Measurements from ENCODE around the gene VAMP8.
"Not testable (repeated sequence)": the region's sequence is repeated elsewhere in the genome, so short reads cannot be mapped to it uniquely, and the experiment has no call there.

The VAMP8 gene

DNA sequence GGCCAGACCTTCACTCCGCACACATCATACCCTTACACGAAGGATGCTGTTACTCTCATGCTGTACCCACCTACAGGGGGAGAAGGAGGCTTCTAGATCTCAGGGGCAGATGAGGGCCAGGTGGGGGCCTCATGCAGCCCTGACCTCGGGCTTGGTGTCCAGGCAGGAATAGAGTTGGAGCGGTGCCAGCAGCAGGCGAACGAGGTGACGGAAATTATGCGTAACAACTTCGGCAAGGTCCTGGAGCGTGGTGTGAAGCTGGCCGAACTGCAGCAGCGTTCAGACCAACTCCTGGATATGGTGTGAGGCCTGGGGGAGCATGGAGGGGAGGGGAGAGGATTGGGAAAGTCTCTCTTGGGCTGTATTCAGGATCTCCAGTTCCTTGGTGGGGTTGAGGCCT lies 14.2 kb downstream of the VAMP8 start:
- Histone ChIP-seq H3K36me3 (ENCODE audit: control insufficient read depth in 2 of 2, insufficient read depth in 2 of 2, low read length in 2 of 2) (peaks cover 0 to under 1% of the 10 kb centered on the region in 2 donors), H3K4me1 (ENCODE audit: control insufficient read depth, insufficient read depth, low read length) (peaks cover 45% of the 10 kb centered on the region), H3K27ac (ENCODE audit: low read length) (peak overlapping the region; percentile 41), H3K27me3 (ENCODE audit: control insufficient read depth in 1 of 2, insufficient read depth in 2 of 2, low read length in 2 of 2) (no peaks in the 10 kb centered on the region), H3K9ac (ENCODE audit: low read length in 2 of 2) (no peak overlapping the region), H3K9me3 (ENCODE audit: control insufficient read depth in 2 of 2, low read length in 2 of 2) (no peaks in the 10 kb centered on the region), H3K4me3 (ENCODE audit: low read length in 2 of 2) (no peak overlapping the region)

- not testable (repeated sequence) for H3K36me3 ChIP-seq (ENCODE audit: control insufficient read depth in 2 of 2, insufficient read depth in 2 of 2, low read length in 2 of 2); H3K27me3 ChIP-seq (ENCODE audit: control insufficient read depth in 1 of 2, insufficient read depth in 2 of 2, low read length in 2 of 2); H3K27ac ChIP-seq (ENCODE audit: low read length); H3K9ac ChIP-seq (ENCODE audit: low read length in 2 of 2); H3K9me3 ChIP-seq (ENCODE audit: control insufficient read depth in 2 of 2, low read length in 2 of 2); H3K4me3 ChIP-seq (ENCODE audit: low read length in 2 of 2)
- peaks cover 53% of the 10 kb centered on the region for H3K4me1 ChIP-seq (ENCODE audit: control insufficient read depth, insufficient read depth, low read length)
Measured at GRCh38 chr2:85592299-85592698, 14.9 kb downstream of the VAMP8 start.

DNA sequence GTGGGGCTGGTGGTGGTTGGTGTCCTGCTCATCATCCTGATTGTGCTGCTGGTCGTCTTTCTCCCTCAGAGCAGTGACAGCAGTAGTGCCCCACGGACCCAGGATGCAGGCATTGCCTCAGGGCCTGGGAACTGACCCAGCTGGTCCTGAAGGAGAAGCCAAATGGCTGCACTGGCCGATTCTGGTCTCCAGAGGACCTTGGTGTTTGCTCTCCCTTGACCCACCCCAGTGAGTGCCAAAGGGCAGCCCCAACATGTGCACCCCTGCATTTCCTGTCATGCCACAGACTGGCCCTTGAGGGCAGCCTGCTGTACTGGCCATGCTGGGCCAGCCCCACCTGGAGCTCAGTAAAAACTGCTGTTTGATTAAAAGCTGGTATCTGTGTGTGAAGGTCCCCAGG lies 15.6 kb downstream of the VAMP8 start:
- H3K36me3 ChIP-seq (ENCODE audit: control insufficient read depth in 2 of 2, insufficient read depth in 2 of 2, low read length in 2 of 2) = peaks cover 6 to 12% of the 10 kb centered on the region in 2 donors
- no peak overlapping the region for H3K9ac ChIP-seq (ENCODE audit: low read length in 2 of 2)
- H3K4me1 ChIP-seq (ENCODE audit: control insufficient read depth, insufficient read depth, low read length) = peaks cover 53% of the 10 kb centered on the region
- no peak overlapping the region for H3K27ac ChIP-seq (ENCODE audit: low read length)
- no peaks in the 10 kb centered on the region for H3K27me3 ChIP-seq (ENCODE audit: control insufficient read depth in 1 of 2, insufficient read depth in 2 of 2, low read length in 2 of 2)
- no peak overlapping the region for H3K4me3 ChIP-seq (ENCODE audit: low read length in 2 of 2)
- H3K9me3 ChIP-seq (ENCODE audit: control insufficient read depth in 2 of 2, low read length in 2 of 2) = no peaks in the 10 kb centered on the region

- Histone ChIP-seq H3K9ac (ENCODE audit: low read length in 2 of 2) (peak overlapping the region; percentile 64 to 80), H3K27me3 (ENCODE audit: control insufficient read depth in 1 of 2, insufficient read depth in 2 of 2, low read length in 2 of 2) (no peaks in the 10 kb centered on the region), H3K27ac (ENCODE audit: low read length) (peak overlapping the region; percentile 92), H3K9me3 (ENCODE audit: control insufficient read depth in 2 of 2, low read length in 2 of 2) (no peaks in the 10 kb centered on the region), H3K36me3 (ENCODE audit: control insufficient read depth in 2 of 2, insufficient read depth in 2 of 2, low read length in 2 of 2) (peaks cover 9 to 15% of the 10 kb centered on the region in 2 donors), H3K4me3 (ENCODE audit: low read length in 2 of 2) (peak overlapping the region; percentile 86 to 98), H3K4me1 (ENCODE audit: control insufficient read depth, insufficient read depth, low read length) (peaks cover 43% of the 10 kb centered on the region)
Measured at GRCh38 chr2:85594715-85595300, 17.4 kb downstream of the VAMP8 start.

DNA sequence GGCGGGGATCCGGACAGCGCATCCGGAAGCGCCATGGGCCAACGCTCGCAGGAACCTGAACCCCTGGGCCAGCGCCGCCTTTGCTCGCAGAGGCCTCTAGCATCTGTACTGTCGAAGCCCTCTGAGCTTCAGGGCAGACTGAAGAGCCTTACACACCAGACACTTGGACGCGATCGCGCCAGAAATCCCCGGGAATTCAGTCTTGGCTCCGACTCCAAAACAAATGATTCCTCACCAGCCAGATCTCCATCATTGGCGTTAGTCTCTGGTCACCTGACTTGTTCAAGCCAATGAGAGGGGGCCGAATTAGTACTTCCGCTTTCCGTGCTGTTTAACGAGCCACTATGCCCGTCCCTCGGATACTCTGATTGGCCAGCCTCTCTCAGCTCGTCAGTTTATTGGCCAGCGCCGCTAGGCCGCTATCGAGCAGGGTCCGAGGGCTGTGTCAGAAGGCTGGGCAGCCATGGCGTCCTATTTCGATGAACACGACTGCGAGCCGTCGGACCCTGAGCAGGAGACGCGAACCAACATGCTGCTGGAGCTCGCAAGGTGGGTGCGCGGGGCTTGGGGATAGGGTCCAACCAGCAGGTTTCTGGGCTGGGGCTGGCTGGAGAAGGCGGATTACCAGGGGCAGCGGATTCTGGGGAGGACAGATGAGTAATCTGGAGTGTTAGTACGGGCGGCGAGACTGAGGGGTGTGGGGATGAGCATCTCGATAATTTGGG lies 18.1 kb downstream of the VAMP8 start, which contains the start of gene RNF181:
TSS of gene RNF181 (plus strand) at position 445 of the 725 bp plus-strand sequence. CDS start at position 464, 19 bp downstream.
- H3K27ac ChIP-seq (ENCODE audit: low read length) = peak within 1 kb of the TSS; percentile 92
- no peaks in the 10 kb centered on the region for H3K27me3 ChIP-seq (ENCODE audit: control insufficient read depth in 1 of 2, insufficient read depth in 2 of 2, low read length in 2 of 2)
- no peaks in the 10 kb centered on the region for H3K9me3 ChIP-seq (ENCODE audit: control insufficient read depth in 2 of 2, low read length in 2 of 2)
- H3K9ac ChIP-seq (ENCODE audit: low read length in 2 of 2) = peak within 1 kb of the TSS; percentile 89 to 96
- H3K36me3 ChIP-seq (ENCODE audit: control insufficient read depth in 2 of 2, insufficient read depth in 2 of 2, low read length in 2 of 2) = peaks cover 9 to 17% of the 10 kb centered on the region in 2 donors
- peak within 1 kb of the TSS; percentile 86 to 98 for H3K4me3 ChIP-seq (ENCODE audit: low read length in 2 of 2)
- H3K4me1 ChIP-seq (ENCODE audit: control insufficient read depth, insufficient read depth, low read length) = peaks cover 38% of the 10 kb centered on the region

DNA sequence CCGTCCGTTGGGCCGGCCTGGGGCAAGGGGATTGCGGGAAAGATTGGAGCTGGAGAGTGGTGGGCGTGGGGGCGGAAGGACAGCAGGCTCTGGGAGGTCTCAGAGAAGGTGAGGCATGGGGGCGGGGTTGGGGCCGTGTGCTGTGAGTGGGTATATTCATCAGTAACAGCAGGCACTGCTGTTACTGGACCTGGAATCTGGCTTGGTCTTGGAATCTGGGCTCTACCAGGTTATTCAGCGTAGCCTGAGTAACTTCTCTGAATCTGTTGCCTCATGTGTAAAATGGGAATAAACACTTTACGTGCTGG lies 18.6 kb downstream of the VAMP8 start:
- Histone ChIP-seq H3K4me1 (ENCODE audit: control insufficient read depth, insufficient read depth, low read length) (peaks cover 38% of the 10 kb centered on the region), H3K9ac (ENCODE audit: low read length in 2 of 2) (peak overlapping the region; percentile 89 to 96), H3K27ac (ENCODE audit: low read length) (peak overlapping the region; percentile 92), H3K36me3 (ENCODE audit: control insufficient read depth in 2 of 2, insufficient read depth in 2 of 2, low read length in 2 of 2) (peaks cover 9 to 17% of the 10 kb centered on the region in 2 donors), H3K27me3 (ENCODE audit: control insufficient read depth in 1 of 2, insufficient read depth in 2 of 2, low read length in 2 of 2) (no peaks in the 10 kb centered on the region), H3K9me3 (ENCODE audit: control insufficient read depth in 2 of 2, low read length in 2 of 2) (no peaks in the 10 kb centered on the region), H3K4me3 (ENCODE audit: low read length in 2 of 2) (peak overlapping the region; percentile 86 to 98)

- H3K9me3 ChIP-seq (ENCODE audit: control insufficient read depth in 2 of 2, low read length in 2 of 2) = no peaks in the 10 kb centered on the region
- H3K4me1 ChIP-seq (ENCODE audit: control insufficient read depth, insufficient read depth, low read length) = peaks cover 38% of the 10 kb centered on the region
- peak overlapping the region; percentile 92 for H3K27ac ChIP-seq (ENCODE audit: low read length)
- H3K9ac ChIP-seq (ENCODE audit: low read length in 2 of 2) = peak overlapping the region; percentile 89 to 96
- peaks cover 9 to 17% of the 10 kb centered on the region in 2 donors for H3K36me3 ChIP-seq (ENCODE audit: control insufficient read depth in 2 of 2, insufficient read depth in 2 of 2, low read length in 2 of 2)
- peak overlapping the region; percentile 86 to 98 for H3K4me3 ChIP-seq (ENCODE audit: low read length in 2 of 2)
- H3K27me3 ChIP-seq (ENCODE audit: control insufficient read depth in 1 of 2, insufficient read depth in 2 of 2, low read length in 2 of 2) = no peaks in the 10 kb centered on the region
Measured at GRCh38 chr2:85596486-85597143, 19.2 kb downstream of the VAMP8 start.

- H3K9ac ChIP-seq (ENCODE audit: low read length in 2 of 2) = no peak overlapping the region
- H3K27ac ChIP-seq (ENCODE audit: low read length) = no peak overlapping the region
- H3K27me3 ChIP-seq (ENCODE audit: control insufficient read depth in 1 of 2, insufficient read depth in 2 of 2, low read length in 2 of 2) = no peaks in the 10 kb centered on the region
- peak overlapping the region in 1 of 2 donors; percentile 98 for H3K4me3 ChIP-seq (ENCODE audit: low read length in 2 of 2)
- H3K9me3 ChIP-seq (ENCODE audit: control insufficient read depth in 2 of 2, low read length in 2 of 2) = no peaks in the 10 kb centered on the region
- H3K36me3 ChIP-seq (ENCODE audit: control insufficient read depth in 2 of 2, insufficient read depth in 2 of 2, low read length in 2 of 2) = peaks cover 9 to 17% of the 10 kb centered on the region in 2 donors
- peaks cover 42% of the 10 kb centered on the region for H3K4me1 ChIP-seq (ENCODE audit: control insufficient read depth, insufficient read depth, low read length)
Measured at GRCh38 chr2:85597241-85597640, 19.9 kb downstream of the VAMP8 start.

DNA sequence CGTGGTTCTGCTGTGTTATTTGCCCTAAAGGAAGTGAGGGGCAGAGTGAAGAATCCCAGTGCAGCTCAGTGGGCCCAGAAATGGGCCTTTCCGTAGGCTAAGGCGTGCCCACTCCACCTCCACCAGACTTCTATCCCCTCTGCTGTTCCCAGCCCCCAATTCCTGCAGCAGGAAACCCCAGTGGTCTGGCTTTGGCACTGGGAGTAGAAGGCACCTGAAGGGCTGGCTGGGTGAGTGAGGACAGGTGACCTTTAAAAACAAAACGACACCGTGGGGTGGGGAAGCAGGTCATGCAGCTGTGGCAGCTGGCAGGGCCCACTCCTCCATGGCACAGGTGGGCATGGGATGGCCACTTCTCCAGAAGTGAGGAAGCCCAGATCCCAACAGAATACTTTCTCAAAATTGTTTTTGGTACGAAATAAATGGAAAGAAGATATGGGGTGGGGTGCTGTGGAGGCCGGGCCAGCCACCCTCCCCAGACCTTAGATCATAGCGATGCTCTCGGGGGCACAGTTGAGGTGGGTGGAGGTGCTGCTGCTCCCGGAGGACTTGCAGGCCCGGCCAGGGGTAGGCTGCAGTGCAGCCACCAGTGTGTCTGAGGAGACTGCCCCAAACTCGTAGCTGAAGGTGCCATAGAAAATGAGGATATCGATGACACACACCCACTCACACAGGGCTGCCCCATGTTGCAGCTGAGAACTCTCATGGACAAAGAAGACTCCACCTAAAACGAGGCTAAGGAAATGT lies 21.4 kb downstream of the VAMP8 start:
- Histone ChIP-seq H3K27me3 (ENCODE audit: control insufficient read depth in 1 of 2, insufficient read depth in 2 of 2, low read length in 2 of 2) (no peaks in the 10 kb centered on the region), H3K36me3 (ENCODE audit: control insufficient read depth in 2 of 2, insufficient read depth in 2 of 2, low read length in 2 of 2) (peaks cover 9 to 17% of the 10 kb centered on the region in 2 donors), H3K9ac (ENCODE audit: low read length in 2 of 2) (peak overlapping the region in 1 of 2 donors; percentile 5), H3K27ac (ENCODE audit: low read length) (no peak overlapping the region), H3K4me1 (ENCODE audit: control insufficient read depth, insufficient read depth, low read length) (peaks cover 47% of the 10 kb centered on the region), H3K9me3 (ENCODE audit: control insufficient read depth in 2 of 2, low read length in 2 of 2) (no peaks in the 10 kb centered on the region), H3K4me3 (ENCODE audit: low read length in 2 of 2) (no peak overlapping the region)

DNA sequence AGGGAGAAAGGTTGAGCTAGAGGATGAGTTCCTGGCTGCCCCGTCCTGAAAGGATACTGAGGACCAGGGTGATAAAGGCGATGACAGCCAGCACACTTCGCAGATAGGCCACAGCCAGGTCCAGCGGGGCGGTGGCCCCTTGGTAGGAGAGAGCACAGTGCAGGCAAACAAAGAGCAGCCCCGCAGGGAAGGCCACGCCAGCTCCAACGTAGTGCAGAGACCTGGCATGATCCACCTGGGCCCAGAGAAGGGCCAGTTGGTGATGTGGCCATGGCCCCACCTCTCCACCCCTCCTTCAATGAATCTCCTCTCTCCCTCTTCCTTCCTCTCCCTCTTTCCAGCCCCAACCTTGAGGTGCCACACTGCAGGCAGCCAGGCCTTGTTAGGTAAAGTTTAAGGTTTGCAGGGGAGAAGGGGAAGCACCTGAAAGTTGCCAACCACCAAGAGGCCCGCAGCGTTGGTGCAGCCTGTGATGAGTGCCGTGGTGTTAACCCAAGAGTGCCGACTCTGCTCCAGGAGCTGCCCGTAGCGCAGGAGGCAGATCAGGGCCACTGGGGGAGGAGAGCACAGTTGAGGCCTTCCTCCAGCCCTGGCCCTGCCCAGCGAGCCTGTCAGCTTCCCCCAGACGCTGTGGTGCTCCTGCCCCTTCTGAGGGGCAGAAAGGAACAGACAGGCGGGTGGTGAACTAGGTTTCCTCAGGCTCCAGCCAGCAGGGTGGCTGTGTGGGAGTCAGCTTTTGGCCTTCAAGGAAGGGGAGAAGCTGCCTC lies 22.3 kb downstream of the VAMP8 start:
- H3K27ac ChIP-seq (ENCODE audit: low read length) = no peak overlapping the region
- H3K27me3 ChIP-seq (ENCODE audit: control insufficient read depth in 1 of 2, insufficient read depth in 2 of 2, low read length in 2 of 2) = no peaks in the 10 kb centered on the region
- H3K9me3 ChIP-seq (ENCODE audit: control insufficient read depth in 2 of 2, low read length in 2 of 2) = no peaks in the 10 kb centered on the region
- no peak overlapping the region for H3K9ac ChIP-seq (ENCODE audit: low read length in 2 of 2)
- H3K36me3 ChIP-seq (ENCODE audit: control insufficient read depth in 2 of 2, insufficient read depth in 2 of 2, low read length in 2 of 2) = peaks cover 9 to 17% of the 10 kb centered on the region in 2 donors
- no peak overlapping the region for H3K4me3 ChIP-seq (ENCODE audit: low read length in 2 of 2)
- peaks cover 48% of the 10 kb centered on the region for H3K4me1 ChIP-seq (ENCODE audit: control insufficient read depth, insufficient read depth, low read length)
